Measurements from ENCODE around the gene CHAT.

CHAT gene

DNA sequence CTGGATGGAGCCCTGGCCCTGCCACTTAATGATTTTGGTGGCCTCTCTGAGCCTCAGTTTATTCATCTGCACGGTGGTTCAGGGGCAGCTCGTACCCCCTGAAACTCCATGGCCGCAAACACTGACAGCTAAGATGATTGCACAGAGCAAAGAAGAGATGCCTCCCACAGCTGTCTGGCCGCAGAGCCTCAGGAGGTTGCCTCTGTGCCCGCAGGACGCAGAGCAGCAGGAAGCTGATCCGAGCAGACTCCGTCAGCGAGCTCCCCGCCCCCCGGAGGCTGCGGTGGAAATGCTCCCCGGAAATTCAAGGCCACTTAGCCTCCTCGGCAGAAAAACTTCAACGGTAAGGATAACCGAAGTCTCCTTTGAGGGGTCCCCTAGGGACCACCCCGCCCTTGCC is 35.5 kb downstream of the CHAT start:
- Histone ChIP-seq H3K27ac (ENCODE audit: low read depth, low read length) (no peak overlapping the region), H3K4me1 (ENCODE audit: insufficient read depth, low read length) (peaks cover 9% of the 10 kb centered on the region; the same call in 1 of the 2 replicates), H3K9me3 (ENCODE audit: insufficient read depth, low read depth, low read length) (no peaks in the 10 kb centered on the region), H3K4me3 (ENCODE audit: low read length) (no peak overlapping the region), H3K36me3 (ENCODE audit: insufficient read depth, low read length) (no peaks in the 10 kb centered on the region), H3K9ac (ENCODE audit: low read depth, low read length) (no peak overlapping the region), H3K27me3 (ENCODE audit: insufficient read depth, low read length) (peaks cover 8% of the 10 kb centered on the region)
- 25% methylated on average over 17 of the region's 17 CpGs for WGBS

DNA sequence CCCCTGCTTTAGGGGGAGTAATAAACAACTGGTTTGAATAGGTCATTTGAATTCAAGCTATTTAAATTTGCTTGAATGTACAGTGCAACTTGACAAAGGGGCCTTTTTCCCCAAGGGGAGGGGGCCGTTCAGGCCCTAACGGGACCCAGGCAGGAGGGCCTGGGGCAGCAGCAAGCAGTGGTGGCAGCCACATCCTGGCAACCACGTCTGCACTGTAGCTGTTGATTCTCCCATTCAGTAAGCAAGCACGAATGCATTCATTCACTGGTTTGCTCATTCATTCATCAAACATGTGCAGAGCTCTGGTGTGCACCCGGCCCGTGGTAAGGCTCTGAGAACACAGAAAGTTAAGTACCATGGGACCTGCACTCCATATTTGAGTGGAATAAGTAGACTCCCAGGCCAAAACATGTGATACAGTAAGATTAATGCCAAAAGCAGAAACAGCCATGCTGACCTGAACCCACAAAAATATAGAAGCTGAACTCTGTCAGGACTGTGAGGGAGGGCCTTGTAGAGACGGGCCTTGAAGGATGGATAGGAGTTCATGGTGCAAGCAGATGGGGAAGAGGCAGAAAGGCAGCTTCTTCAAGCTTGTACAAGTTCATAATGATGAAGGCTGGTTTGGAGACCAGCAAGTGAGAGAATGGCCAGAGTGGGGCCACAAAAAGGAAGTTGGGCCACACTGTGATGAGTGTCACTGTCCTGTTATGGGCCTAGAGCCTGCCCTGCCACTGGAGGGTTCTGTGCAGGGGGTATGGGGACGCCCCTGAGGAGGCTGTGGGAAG is 36.3 kb downstream of the CHAT start:
- Histone ChIP-seq H3K36me3 (ENCODE audit: insufficient read depth, low read length) (no peaks in the 10 kb centered on the region), H3K27me3 (ENCODE audit: insufficient read depth, low read length) (peaks cover 4% of the 10 kb centered on the region), H3K27ac (ENCODE audit: low read depth, low read length) (no peak overlapping the region), H3K9ac (ENCODE audit: low read depth, low read length) (no peak overlapping the region), H3K4me1 (ENCODE audit: insufficient read depth, low read length) (peaks cover 9% of the 10 kb centered on the region; the same call in 1 of the 2 replicates), H3K4me3 (ENCODE audit: low read length) (no peak overlapping the region), H3K9me3 (ENCODE audit: insufficient read depth, low read depth, low read length) (no peaks in the 10 kb centered on the region)
- WGBS: 85% methylated on average over 8 of the region's 8 CpGs

DNA sequence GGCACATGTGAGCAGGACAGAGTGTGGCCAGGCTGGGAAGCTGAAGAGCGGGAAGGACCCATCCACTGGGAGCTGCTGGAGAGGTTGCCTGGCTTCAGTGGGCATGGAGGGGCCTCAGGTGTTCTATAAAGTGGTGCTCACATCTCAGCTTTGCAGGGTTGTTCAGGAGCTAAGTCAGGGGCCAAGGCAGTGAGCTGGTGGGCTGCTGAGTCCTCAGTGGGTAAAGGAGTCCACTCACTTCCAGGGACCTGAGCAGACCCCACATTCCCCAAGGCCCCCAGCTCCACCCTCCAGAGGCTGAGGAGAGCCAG is 36.8 kb downstream of the CHAT start:
- WGBS: 97% methylated on average over 1 of the region's 1 CpG
- peaks cover 4% of the 10 kb centered on the region for H3K27me3 ChIP-seq (ENCODE audit: insufficient read depth, low read length)
- no peaks in the 10 kb centered on the region for H3K9me3 ChIP-seq (ENCODE audit: insufficient read depth, low read depth, low read length)
- peaks cover 9% of the 10 kb centered on the region; the same call in 1 of the 2 replicates for H3K4me1 ChIP-seq (ENCODE audit: insufficient read depth, low read length)
- no peak overlapping the region for H3K9ac ChIP-seq (ENCODE audit: low read depth, low read length)
- H3K4me3 ChIP-seq (ENCODE audit: low read length): no peak overlapping the region
- no peak overlapping the region for H3K27ac ChIP-seq (ENCODE audit: low read depth, low read length)
- H3K36me3 ChIP-seq (ENCODE audit: insufficient read depth, low read length): no peaks in the 10 kb centered on the region

DNA sequence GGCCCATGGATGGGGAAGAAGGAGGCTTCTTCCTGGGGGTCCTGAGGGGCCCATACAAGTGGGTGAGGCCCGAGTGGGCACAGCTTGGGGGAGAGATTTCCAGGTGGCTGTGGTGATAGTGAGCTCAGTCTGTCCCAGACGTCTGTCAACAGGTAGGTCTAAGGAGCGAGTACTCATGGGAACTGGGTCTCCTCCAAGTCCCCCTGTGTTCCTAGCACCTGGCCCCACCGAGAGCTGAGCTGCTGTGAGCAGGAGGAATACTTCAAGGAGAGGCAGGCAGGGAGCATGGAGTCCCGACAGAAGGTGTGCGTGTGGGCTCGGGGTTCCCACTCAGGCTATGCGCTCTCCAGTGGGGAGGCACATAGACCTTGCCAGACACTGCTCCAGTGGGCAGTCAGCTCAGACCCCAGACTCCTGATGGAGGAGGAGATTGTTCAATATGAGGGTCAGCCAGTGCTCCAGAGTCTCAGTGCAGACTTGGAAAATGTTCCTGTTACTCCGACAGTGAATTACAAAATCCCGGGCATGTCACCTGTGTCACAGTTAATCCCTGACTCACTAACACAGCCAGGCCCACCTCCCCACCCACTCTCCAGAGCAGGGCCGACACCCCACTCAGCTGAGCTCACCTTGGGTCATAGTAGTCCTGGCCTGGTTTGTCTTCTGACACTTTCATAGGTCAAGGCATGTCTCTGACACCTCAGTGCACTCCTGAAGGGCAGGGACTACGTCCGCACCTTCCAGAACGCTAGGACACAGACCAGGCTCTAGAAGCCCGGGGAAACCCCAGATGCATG is 37.4 kb downstream of the CHAT start:
- Histone ChIP-seq H3K36me3 (ENCODE audit: insufficient read depth, low read length) (no peaks in the 10 kb centered on the region), H3K27ac (ENCODE audit: low read depth, low read length) (no peak overlapping the region), H3K27me3 (ENCODE audit: insufficient read depth, low read length) (peaks cover 4% of the 10 kb centered on the region), H3K9ac (ENCODE audit: low read depth, low read length) (no peak overlapping the region), H3K4me1 (ENCODE audit: insufficient read depth, low read length) (peaks cover 9% of the 10 kb centered on the region; the same call in 1 of the 2 replicates), H3K4me3 (ENCODE audit: low read length) (no peak overlapping the region), H3K9me3 (ENCODE audit: insufficient read depth, low read depth, low read length) (no peaks in the 10 kb centered on the region)
- WGBS: 91% methylated on average over 15 of the region's 15 CpGs

DNA sequence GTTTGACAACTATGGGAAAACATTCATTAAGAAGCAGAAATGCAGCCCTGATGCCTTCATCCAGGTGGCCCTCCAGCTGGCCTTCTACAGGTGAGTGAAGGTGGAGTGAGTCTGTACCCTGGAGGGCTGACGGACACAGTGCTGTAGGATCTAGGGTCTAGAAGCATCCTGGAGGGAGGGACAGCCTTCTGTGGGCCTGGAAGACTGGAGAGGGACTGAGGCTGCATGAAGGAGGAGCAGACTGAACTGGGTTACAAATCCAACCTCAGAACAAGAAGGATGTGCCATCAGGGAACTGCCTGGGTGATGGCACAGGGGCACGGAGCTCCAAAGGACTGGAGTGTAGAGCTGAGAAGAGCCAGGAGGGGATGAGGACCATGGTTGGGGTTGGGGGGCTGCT is 38.1 kb downstream of the CHAT start:
- no peak overlapping the region for H3K27ac ChIP-seq (ENCODE audit: low read depth, low read length)
- 99% methylated on average over 2 of the region's 2 CpGs for WGBS
- peaks cover 4% of the 10 kb centered on the region for H3K27me3 ChIP-seq (ENCODE audit: insufficient read depth, low read length)
- H3K4me3 ChIP-seq (ENCODE audit: low read length): no peak overlapping the region
- H3K4me1 ChIP-seq (ENCODE audit: insufficient read depth, low read length): peaks cover 9% of the 10 kb centered on the region; the same call in 1 of the 2 replicates
- no peaks in the 10 kb centered on the region for H3K36me3 ChIP-seq (ENCODE audit: insufficient read depth, low read length)
- H3K9me3 ChIP-seq (ENCODE audit: insufficient read depth, low read depth, low read length): no peaks in the 10 kb centered on the region
- no peak overlapping the region for H3K9ac ChIP-seq (ENCODE audit: low read depth, low read length)

DNA sequence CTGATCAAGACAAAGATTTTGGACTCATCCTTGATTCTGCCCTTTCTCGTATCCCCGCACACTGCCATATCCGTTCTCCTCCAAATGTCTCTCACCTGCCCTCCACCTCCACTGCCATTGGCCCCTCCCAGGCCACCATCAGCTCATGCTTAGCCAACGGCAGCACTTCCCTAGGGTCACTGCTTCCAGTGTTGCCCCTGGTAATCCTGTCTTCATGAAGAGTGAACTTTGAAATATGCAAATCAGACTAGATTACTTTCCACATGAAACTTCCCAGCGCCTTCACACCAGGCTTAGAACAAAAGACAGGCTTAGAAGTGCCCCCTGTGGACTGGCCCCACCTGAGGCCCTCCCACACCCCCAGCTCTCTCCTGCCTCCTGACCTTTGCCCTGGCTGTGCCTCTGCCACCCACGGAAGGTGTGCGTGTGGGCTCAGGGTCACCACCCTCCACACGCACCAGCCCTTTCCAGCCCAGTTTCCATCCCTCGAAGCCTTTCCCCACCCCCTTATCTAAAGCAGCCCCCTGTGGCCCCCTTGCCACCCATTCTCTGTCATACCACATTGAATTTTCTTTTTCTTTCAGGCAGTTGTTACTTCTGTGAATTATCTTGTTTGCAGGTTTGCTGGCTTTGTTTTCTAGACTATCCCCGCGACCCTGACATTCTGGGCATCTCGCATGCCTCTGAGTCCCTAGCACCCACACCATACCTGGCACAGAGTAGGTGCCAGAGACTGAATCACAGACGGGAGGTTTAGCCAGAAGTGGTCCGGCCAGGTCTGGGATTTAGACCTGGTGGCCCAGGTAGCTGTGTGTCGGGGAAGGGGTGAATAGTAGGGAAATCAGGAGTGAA is 38.8 kb downstream of the CHAT start:
- Histone ChIP-seq H3K27me3 (ENCODE audit: insufficient read depth, low read length) (peaks cover 4% of the 10 kb centered on the region), H3K36me3 (ENCODE audit: insufficient read depth, low read length) (no peaks in the 10 kb centered on the region), H3K9ac (ENCODE audit: low read depth, low read length) (no peak overlapping the region), H3K4me1 (ENCODE audit: insufficient read depth, low read length) (peaks cover 9% of the 10 kb centered on the region; the same call in 1 of the 2 replicates), H3K9me3 (ENCODE audit: insufficient read depth, low read depth, low read length) (no peaks in the 10 kb centered on the region), H3K4me3 (ENCODE audit: low read length) (no peak overlapping the region), H3K27ac (ENCODE audit: low read depth, low read length) (no peak overlapping the region)
- WGBS: 89% methylated on average over 15 of the region's 15 CpGs

DNA sequence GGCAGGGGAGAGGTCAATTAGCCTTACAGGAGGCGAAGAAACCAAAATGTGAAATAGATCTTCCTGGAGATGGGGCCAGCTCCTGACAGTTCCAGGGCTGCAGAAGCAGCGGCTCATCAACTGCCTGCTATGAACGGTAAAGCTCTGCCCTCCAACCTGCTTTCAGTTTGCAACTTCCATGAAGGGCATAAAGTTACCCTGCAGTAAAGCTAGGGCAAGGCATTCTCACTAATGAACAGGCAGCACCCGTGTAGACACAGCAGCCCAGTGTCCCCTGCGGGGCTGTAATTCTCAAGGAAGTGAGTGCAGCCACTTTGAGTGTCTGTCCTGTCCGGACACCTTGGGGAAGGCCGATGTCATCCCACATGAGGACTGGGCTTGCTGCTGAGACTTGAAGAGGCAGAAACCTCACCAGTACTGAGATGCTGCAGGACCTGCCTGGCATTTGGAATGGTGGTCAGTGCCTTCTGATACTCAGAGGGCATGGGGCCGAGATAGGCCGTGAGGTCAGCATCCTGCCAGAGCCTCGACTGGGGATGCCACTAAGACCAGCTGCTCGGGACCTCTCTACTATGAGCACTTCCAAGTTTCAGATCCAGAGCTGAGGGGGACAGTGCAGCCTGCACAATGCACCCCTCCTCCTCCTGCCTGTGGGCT is 39.6 kb downstream of the CHAT start:
- WGBS: 91% methylated on average over 11 of the region's 11 CpGs
- no peak overlapping the region for H3K27ac ChIP-seq (ENCODE audit: low read depth, low read length)
- no peak overlapping the region for H3K9ac ChIP-seq (ENCODE audit: low read depth, low read length)
- no peaks in the 10 kb centered on the region for H3K36me3 ChIP-seq (ENCODE audit: insufficient read depth, low read length)
- H3K4me1 ChIP-seq (ENCODE audit: insufficient read depth, low read length): peaks cover 9% of the 10 kb centered on the region; the same call in 1 of the 2 replicates
- H3K9me3 ChIP-seq (ENCODE audit: insufficient read depth, low read depth, low read length): no peaks in the 10 kb centered on the region
- peaks cover 4% of the 10 kb centered on the region for H3K27me3 ChIP-seq (ENCODE audit: insufficient read depth, low read length)
- H3K4me3 ChIP-seq (ENCODE audit: low read length): no peak overlapping the region

DNA sequence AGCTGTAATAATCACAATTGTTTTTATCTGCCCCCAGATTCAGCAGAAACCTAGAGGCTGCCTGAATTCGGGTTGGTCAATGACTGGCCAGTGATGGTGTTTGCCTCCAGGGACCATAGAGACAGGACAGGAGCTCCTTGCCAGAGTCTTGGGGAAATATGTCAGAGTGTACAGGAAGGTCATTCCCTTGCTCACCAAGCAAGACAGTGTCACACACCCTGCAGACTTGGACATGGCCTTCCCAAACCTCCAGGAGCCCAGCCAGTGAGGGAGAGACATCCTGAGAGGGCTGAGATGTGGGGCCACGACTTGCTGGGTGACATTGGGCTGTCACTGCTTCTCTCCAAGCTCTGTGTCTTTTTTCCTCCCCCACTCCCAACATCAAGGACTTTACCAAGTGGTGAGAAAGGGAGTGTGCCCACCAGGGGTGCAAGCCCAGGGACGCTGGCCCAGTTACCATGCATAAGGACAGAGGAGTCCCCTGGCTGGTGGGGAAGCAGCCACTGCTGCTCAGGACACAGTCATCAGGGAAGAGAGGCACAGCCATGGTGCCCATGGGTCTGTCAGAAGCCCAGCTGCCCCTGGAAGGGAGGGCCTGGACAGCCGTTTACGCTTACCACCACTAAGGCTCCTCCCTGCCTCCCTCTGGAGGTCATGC is 40.3 kb downstream of the CHAT start:
- Histone ChIP-seq H3K4me1 (ENCODE audit: insufficient read depth, low read length) (peaks cover 6% of the 10 kb centered on the region; the same call in 1 of the 2 replicates), H3K9me3 (ENCODE audit: insufficient read depth, low read depth, low read length) (0 out of 2 replicates have a peak, but pooled peaks cover 4% of the 10 kb centered on the region)
- WGBS: 80% methylated on average over 5 of the region's 5 CpGs

DNA sequence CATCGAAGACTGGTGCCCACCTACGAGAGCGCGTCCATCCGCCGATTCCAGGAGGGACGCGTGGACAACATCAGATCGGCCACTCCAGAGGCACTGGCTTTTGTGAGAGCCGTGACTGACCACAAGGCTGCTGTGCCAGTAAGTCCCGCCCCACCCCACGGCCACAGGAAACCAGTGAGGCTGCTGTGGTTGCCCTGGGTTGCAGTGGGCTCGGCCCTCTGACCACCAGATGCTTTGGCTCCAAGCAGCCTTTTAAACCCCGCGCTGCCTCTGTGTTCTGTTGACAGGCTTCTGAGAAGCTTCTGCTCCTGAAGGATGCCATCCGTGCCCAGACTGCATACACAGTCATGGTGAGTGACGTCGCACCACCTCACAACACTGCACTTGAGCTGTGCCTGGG is 41.3 kb downstream of the CHAT start:
- Histone ChIP-seq H3K4me3 (ENCODE audit: low read length) (no peak overlapping the region), H3K9ac (ENCODE audit: low read depth, low read length) (no peak overlapping the region), H3K36me3 (ENCODE audit: insufficient read depth, low read length) (no peaks in the 10 kb centered on the region), H3K4me1 (ENCODE audit: insufficient read depth, low read length) (no peaks in the 10 kb centered on the region), H3K9me3 (ENCODE audit: insufficient read depth, low read depth, low read length) (0 out of 2 replicates have a peak, but pooled peaks cover 7% of the 10 kb centered on the region), H3K27ac (ENCODE audit: low read depth, low read length) (no peak overlapping the region), H3K27me3 (ENCODE audit: insufficient read depth, low read length) (no peaks in the 10 kb centered on the region; the same call in 1 of the 2 replicates)
- 96% methylated on average over 18 of the region's 18 CpGs for WGBS

More for the DNA sequence above, 40.3 kb downstream of the CHAT start:
- Histone ChIP-seq H3K27me3 (ENCODE audit: insufficient read depth, low read length) (no peaks in the 10 kb centered on the region; the same call in 1 of the 2 replicates), H3K9ac (ENCODE audit: low read depth, low read length) (no peak overlapping the region), H3K4me3 (ENCODE audit: low read length) (no peak overlapping the region), H3K36me3 (ENCODE audit: insufficient read depth, low read length) (no peaks in the 10 kb centered on the region), H3K27ac (ENCODE audit: low read depth, low read length) (no peak overlapping the region)

DNA sequence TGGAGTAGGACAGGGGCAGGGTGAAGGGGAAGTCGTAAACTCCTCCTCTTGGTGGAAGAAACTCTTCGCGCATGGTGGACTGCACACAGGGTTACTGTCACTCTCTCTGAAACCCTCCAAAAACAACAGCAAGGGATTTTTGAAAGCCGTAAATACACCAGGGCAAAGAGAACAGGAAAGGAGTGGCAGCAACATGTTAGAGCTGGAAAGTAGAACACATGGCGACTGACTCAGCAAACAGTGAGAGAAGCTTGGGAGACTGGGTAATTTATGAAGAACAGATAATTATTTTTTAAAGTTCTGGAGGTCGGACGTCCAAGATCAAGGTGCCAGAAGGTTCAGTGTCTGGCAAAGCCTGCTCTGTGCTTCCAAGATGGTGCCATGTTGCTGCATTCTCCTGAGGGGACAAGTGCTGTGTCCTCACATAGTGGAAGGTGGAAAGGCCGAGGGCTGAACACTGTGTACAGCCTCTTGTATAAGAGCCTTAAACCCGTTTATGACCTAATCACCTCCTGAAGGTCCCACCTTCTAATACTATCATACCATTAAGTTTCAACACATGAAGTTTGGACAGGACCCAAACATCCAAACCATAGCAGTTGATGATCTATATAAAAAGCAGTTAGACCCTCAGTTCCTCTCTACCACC is 43.1 kb downstream of the CHAT start:
- WGBS: 93% methylated on average over 9 of the region's 9 CpGs
- no peaks in the 10 kb centered on the region for H3K4me1 ChIP-seq (ENCODE audit: insufficient read depth, low read length)
- H3K36me3 ChIP-seq (ENCODE audit: insufficient read depth, low read length): no peaks in the 10 kb centered on the region
- peaks cover 11% of the 10 kb centered on the region for H3K27me3 ChIP-seq (ENCODE audit: insufficient read depth, low read length)
- no peak overlapping the region for H3K4me3 ChIP-seq (ENCODE audit: low read length)
- 0 out of 2 replicates have a peak, but pooled peaks cover 7% of the 10 kb centered on the region for H3K9me3 ChIP-seq (ENCODE audit: insufficient read depth, low read depth, low read length)
- H3K27ac ChIP-seq (ENCODE audit: low read depth, low read length): no peak overlapping the region
- H3K9ac ChIP-seq (ENCODE audit: low read depth, low read length): no peak overlapping the region
